IMR-90 (cell line): Measurements from ENCODE around the gene SCARF2.

Experiments used
- CHD1 ChIP-seq: IDR thresholded peaks from 2 replicates; pipeline ENCODE4 v1.6.1; 2012; ENCODE audit warnings: low read depth, low read length, improper control_type of control experiment
- CTCF ChIP-seq: conservative IDR thresholded peaks from 2 replicates; pipeline ENCODE4 v1.5.1; 2012; ENCODE audit warnings: mild to moderate bottlenecking, low read depth, low read length, improper control_type of control experiment
- MXI1 ChIP-seq: IDR thresholded peaks from 2 replicates; pipeline ENCODE4 v1.6.1; 2012; ENCODE audit warnings: low read depth, mild to moderate bottlenecking, low read length, moderate library complexity, borderline replicate concordance
- NFE2L2 ChIP-seq: fragments of 150-350 bp; IDR thresholded peaks from 2 replicates; pipeline ENCODE4 v1.6.1; 2016; ENCODE audit warnings: low read depth, mild to moderate bottlenecking, low read length
- POLR2A ChIP-seq: IDR thresholded peaks from 2 replicates; pipeline ENCODE4 v1.6.1; 2012; ENCODE audit warnings: mild to moderate bottlenecking, low read depth, low read length
- RAD21 ChIP-seq: IDR thresholded peaks from 2 replicates; pipeline ENCODE4 v1.6.1; 2012; ENCODE audit warnings: low read length, improper control_type of control experiment
- RFX5 ChIP-seq: IDR thresholded peaks from 2 replicates; pipeline ENCODE4 v1.8.0; 2012; ENCODE audit warnings: low read depth, mild to moderate bottlenecking, low read length, moderate library complexity
- SMC3 ChIP-seq: fragments of 150-350 bp; IDR thresholded peaks from 2 replicates; pipeline ENCODE4 v1.6.1; 2016; ENCODE audit warnings: low read depth, mild to moderate bottlenecking, antibody characterized with exemption, low read length, moderate library complexity
- USF2 ChIP-seq: fragments of 150-350 bp; IDR thresholded peaks from 2 replicates; pipeline ENCODE4 v1.6.1; 2017; ENCODE audit warnings: mild to moderate bottlenecking, antibody characterized with exemption, low read length, low read depth

DNA sequence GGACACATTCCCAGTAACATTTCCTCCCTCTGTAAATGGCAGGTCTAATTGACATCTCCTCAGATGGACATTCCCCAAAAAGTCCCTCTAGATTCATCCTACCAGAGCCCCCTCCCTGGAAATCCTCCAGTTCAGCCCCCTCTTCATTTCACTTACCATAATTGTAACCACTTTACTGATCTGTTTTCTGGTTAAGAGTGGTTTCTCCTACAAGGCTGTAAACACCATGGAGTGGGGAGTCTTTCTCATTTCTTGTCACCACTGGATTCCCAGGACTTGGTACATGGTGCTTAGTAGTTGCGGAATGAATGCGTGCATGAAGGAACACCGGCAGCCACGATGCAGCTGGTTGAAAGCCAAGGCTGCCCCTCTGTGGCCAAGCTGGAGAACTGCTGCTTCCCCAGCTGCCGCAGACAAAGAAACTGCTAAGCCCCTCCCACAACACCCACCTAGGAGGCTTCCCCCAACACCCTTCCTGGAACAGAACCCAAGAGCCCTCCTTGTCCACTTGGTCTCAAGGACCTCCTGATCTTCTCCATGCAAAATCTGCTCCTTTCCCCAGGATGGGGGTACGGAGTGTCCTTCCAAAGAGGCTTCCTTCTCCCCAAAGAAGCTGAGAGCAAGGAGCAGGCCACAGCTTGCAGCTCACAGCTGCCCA lies 18.6 kb upstream of the SCARF2 start:
- TF ChIP-seq CTCF (peak; percentile 97), USF2 (no peak), RAD21 (peak; percentile 97), POLR2A (no peak), CHD1 (no peak), RFX5 (no peak), NFE2L2 (no peak), MXI1 (no peak; the same call in 1 of the 2 replicates), SMC3 (peak; percentile 91)
